RWPE2 (cell line): ENCODE results near the gene MAPK10.

ENCODE experiments used
- ATAC-seq: fragments of 200-7000 bp; cut with Tn5 transposase; 3 replicates; pipeline ENCODE4 v1.9.1; 2021; ENCODE audit warnings: low read depth
- DNase-seq: peaks from one replicate; pipeline ENCODE4 v3.0.0-alpha.2; 2020; ENCODE audit warnings: low spot score
- H3K27ac ChIP-seq: fragments of 450-650 bp; 2 replicates; pipeline ENCODE4 v1.5.1; 2017; ENCODE audit warnings: mild to moderate bottlenecking; ENCODE audit not compliant: poor library complexity, severe bottlenecking
- H3K27me3 ChIP-seq: fragments of 250-450 bp; sonication (Bioruptor Pico); 2 replicates; pipeline ENCODE4 v1.5.1; 2021; ENCODE audit warnings: mild to moderate bottlenecking, moderate library complexity; ENCODE audit not compliant: insufficient read depth, poor library complexity, severe bottlenecking
- H3K36me3 ChIP-seq: fragments of 250-450 bp; sonication (Bioruptor Pico); 2 replicates; pipeline ENCODE4 v1.5.1; 2020; ENCODE audit warnings: low read depth, mild to moderate bottlenecking, moderate library complexity
- H3K4me1 ChIP-seq: fragments of 250-450 bp; sonication (Bioruptor Pico); 2 replicates; pipeline ENCODE4 v1.5.1; 2021; ENCODE audit warnings: mild to moderate bottlenecking, moderate library complexity; ENCODE audit not compliant: insufficient read depth, poor library complexity, severe bottlenecking
- H3K4me3 ChIP-seq: fragments of 250-450 bp; sonication (Bioruptor Pico); 2 replicates; pipeline ENCODE4 v1.5.1; 2021; ENCODE audit warnings: mild to moderate bottlenecking, moderate library complexity; ENCODE audit not compliant: severe bottlenecking
- H3K9me3 ChIP-seq: fragments of 250-450 bp; sonication (Bioruptor Pico); 2 replicates; pipeline ENCODE4 v1.5.1; 2021; ENCODE audit warnings: mild to moderate bottlenecking, moderate library complexity; ENCODE audit not compliant: severe bottlenecking
- TF ChIP-seq, protein P1 (sequence below): fragments of 450-650 bp; IDR thresholded peaks from one replicate; pipeline ENCODE4 v1.5.1; 2017; ENCODE audit warnings: mild to moderate bottlenecking, moderate library complexity; ENCODE audit not compliant: poor library complexity, severe bottlenecking

Gene MAPK10

DNA sequence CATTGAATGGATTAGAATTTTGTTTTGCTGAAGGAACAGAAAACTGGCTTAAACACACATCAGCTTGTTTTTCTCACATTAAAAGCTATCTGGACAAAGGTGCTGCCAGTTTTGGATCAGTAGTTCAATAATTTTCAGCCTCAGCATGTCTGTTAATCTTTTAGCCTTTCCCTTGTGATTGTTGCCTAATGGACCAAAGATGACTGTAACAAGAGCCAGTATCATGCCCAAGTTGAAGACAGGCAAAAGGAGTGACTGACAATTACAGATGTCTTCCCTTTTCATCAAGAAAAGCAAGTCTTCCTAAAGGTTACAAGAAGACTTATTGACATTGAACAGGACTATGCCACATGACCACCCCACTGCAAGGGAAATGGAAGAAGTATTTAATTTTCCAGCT, 419.7 kb downstream of the MAPK10 start:
- no peak overlapping the region for H3K4me3 ChIP-seq
- H3K4me1 ChIP-seq = no peaks in the 10 kb centered on the region
- H3K36me3 ChIP-seq = no peaks in the 10 kb centered on the region
- no peak overlapping the region for H3K27ac ChIP-seq
- TF ChIP-seq, protein P1, sequence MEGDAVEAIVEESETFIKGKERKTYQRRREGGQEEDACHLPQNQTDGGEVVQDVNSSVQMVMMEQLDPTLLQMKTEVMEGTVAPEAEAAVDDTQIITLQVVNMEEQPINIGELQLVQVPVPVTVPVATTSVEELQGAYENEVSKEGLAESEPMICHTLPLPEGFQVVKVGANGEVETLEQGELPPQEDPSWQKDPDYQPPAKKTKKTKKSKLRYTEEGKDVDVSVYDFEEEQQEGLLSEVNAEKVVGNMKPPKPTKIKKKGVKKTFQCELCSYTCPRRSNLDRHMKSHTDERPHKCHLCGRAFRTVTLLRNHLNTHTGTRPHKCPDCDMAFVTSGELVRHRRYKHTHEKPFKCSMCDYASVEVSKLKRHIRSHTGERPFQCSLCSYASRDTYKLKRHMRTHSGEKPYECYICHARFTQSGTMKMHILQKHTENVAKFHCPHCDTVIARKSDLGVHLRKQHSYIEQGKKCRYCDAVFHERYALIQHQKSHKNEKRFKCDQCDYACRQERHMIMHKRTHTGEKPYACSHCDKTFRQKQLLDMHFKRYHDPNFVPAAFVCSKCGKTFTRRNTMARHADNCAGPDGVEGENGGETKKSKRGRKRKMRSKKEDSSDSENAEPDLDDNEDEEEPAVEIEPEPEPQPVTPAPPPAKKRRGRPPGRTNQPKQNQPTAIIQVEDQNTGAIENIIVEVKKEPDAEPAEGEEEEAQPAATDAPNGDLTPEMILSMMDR = no peak
- DNase-seq = no peak
- H3K27me3 ChIP-seq = no peaks in the 10 kb centered on the region
- ATAC-seq = no peak
- no peaks in the 10 kb centered on the region for H3K9me3 ChIP-seq
